SU-DHL-6 (cell line): ENCODE measurements around the gene APCDD1.

ENCODE experiments used
- H2AFZ ChIP-seq: fragments of 200-600 bp; sonication (generic); 2 replicates; pipeline ENCODE4 v1.6.1; 2014; ENCODE audit warnings: low read depth, mild to moderate bottlenecking, moderate library complexity, mixed read lengths, antibody characterized with exemption, low read length; ENCODE audit not compliant: severe bottlenecking
- H3F3A ChIP-seq: fragments of 200-600 bp; shearing (Covaris generic); 2 replicates; pipeline ENCODE4 v1.6.0; 2016; ENCODE audit warnings: antibody characterized with exemption, mild to moderate bottlenecking; ENCODE audit not compliant: insufficient read depth
- H3K27ac ChIP-seq: fragments of 200-600 bp; sonication (generic); 2 replicates; pipeline ENCODE4 v1.5.1; 2016; ENCODE audit warnings: low read depth, mild to moderate bottlenecking, low read length, moderate library complexity, mixed read lengths
- H3K27me3 ChIP-seq: fragments of 200-600 bp; sonication (generic), shearing (Covaris generic); 2 replicates; pipeline ENCODE4 v1.6.0; 2014; ENCODE audit warnings: mild to moderate bottlenecking, low read length
- H3K36me3 ChIP-seq: fragments of 200-600 bp; sonication (generic); 2 replicates; pipeline ENCODE4 v1.6.1; 2014; ENCODE audit warnings: mild to moderate bottlenecking, low read length, mixed read lengths
- H3K4me2 ChIP-seq: fragments of 300-600, 200-600 bp; shearing (Covaris generic), sonication (generic); 2 replicates; pipeline ENCODE4 v1.6.0; 2014; ENCODE audit warnings: low read length, low read depth, mild to moderate bottlenecking; ENCODE audit not compliant: poor library complexity, severe bottlenecking
- H3K4me3 ChIP-seq: fragments of 200-600 bp; sonication (generic); 2 replicates; pipeline ENCODE4 v1.5.1; 2014; ENCODE audit warnings: antibody characterized with exemption, low read length, mild to moderate bottlenecking, mixed read lengths; ENCODE audit not compliant: insufficient read depth, poor library complexity, severe bottlenecking
- H3K79me2 ChIP-seq: fragments of 200-600 bp; sonication (generic); 2 replicates; pipeline ENCODE4 v1.6.1; 2014; ENCODE audit warnings: mild to moderate bottlenecking, low read length, moderate library complexity; ENCODE audit not compliant: insufficient read depth
- H3K9ac ChIP-seq: fragments of 200-600 bp; sonication (generic); 2 replicates; pipeline ENCODE4 v1.7.0; 2014; ENCODE audit warnings: mild to moderate bottlenecking, low read length
- H3K9me2 ChIP-seq: fragments of 200-600 bp; sonication (generic); replicated peaks from 2 replicates; pipeline ENCODE4 v1.6.1; 2014; ENCODE audit warnings: low read length; ENCODE audit not compliant: insufficient read depth
- H3K9me3 ChIP-seq: fragments of 200-600 bp; sonication (generic); 2 replicates; pipeline ENCODE4 v1.6.1; 2014; ENCODE audit warnings: low read length, mixed read lengths; ENCODE audit not compliant: insufficient read depth
- H4K20me1 ChIP-seq: fragments of 200-600 bp; sonication (generic); 2 replicates; pipeline ENCODE4 v1.6.1; 2014; ENCODE audit warnings: low read depth, mild to moderate bottlenecking, antibody characterized with exemption, low read length, moderate library complexity, mixed read lengths
- EZH2phosphoT487 ChIP-seq: fragments of 200-600 bp; sonication (generic), shearing (Covaris generic); conservative IDR thresholded peaks from 2 replicates; pipeline ENCODE4 v1.6.1; 2018; ENCODE audit warnings: mild to moderate bottlenecking, antibody characterized with exemption, low read length, moderate library complexity, mixed read lengths
- TF ChIP-seq, protein P1 (sequence below): fragments of 200-600 bp; sonication (generic); IDR thresholded peaks from one replicate; pipeline ENCODE4 v1.5.1; 2017; ENCODE audit warnings: antibody characterized with exemption, mild to moderate bottlenecking, low read length, moderate library complexity; ENCODE audit not compliant: insufficient read depth, poor library complexity, severe bottlenecking

Gene APCDD1

DNA sequence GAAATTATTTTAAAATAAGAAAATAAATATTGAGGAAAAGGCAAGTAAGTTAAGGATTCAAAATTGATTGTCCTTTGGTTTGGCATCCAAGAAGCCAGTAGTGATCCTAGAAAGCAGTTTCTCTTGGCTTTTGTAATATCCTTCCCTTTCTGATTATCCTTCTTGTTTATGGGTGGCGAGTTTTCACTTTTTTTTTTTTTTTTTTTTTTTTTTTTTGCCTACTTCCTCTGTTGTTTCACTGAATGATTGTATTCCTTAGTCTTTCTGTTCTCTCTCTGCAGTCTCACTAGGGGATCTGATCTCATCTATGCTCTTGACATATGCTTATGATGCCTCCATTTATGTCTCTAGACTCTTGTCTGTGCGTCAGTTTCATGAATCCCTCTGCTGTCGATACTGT is 75.6 kb downstream of the APCDD1 start:
- H3K9ac ChIP-seq = no peak overlapping the region
- no peak overlapping the region for H3K4me3 ChIP-seq

DNA sequence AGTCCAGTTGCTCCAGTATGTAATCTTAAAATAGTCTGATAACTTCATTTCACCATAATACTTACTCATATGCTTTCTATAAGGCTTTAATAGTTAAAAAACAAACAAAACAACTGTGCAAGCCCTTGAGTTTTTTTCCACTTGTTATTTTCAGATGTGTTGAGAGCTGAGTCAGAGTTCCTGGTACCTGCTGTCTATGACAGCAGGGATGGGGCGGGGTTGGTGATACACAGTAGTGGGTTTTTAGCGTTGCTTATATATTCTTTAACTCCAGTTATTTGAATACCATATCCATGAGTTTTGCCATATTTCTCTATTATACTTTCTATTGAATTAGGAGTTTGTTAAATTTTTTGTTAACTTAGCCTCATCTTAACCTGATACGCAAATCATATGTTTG is 76.4 kb downstream of the APCDD1 start:
- Histone ChIP-seq H3K9me3 (no peaks in the 10 kb centered on the region), H3F3A (0 out of 2 replicates have a peak, but pooled peaks cover 4% of the 10 kb centered on the region), H3K79me2 (peaks cover 86% of the 10 kb centered on the region), H4K20me1 (0 out of 2 replicates have a peak, but pooled peaks cover 10% of the 10 kb centered on the region), H3K27ac (no peak overlapping the region), H2AFZ (no peak overlapping the region), H3K27me3 (no peaks in the 10 kb centered on the region), H3K9me2 (no peaks in the 10 kb centered on the region), H3K4me3 (no peak overlapping the region), H3K36me3 (peaks cover 17% of the 10 kb centered on the region; the same call in 1 of the 2 replicates), H3K9ac (no peak overlapping the region), H3K4me2 (no peak overlapping the region)
- TF ChIP-seq EZH2phosphoT487 = no peak
- TF ChIP-seq, protein P1, sequence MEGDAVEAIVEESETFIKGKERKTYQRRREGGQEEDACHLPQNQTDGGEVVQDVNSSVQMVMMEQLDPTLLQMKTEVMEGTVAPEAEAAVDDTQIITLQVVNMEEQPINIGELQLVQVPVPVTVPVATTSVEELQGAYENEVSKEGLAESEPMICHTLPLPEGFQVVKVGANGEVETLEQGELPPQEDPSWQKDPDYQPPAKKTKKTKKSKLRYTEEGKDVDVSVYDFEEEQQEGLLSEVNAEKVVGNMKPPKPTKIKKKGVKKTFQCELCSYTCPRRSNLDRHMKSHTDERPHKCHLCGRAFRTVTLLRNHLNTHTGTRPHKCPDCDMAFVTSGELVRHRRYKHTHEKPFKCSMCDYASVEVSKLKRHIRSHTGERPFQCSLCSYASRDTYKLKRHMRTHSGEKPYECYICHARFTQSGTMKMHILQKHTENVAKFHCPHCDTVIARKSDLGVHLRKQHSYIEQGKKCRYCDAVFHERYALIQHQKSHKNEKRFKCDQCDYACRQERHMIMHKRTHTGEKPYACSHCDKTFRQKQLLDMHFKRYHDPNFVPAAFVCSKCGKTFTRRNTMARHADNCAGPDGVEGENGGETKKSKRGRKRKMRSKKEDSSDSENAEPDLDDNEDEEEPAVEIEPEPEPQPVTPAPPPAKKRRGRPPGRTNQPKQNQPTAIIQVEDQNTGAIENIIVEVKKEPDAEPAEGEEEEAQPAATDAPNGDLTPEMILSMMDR = no peak

More for the DNA sequence above, 75.6 kb downstream of the APCDD1 start:
- Histone ChIP-seq H4K20me1 (0 out of 2 replicates have a peak, but pooled peaks cover 10% of the 10 kb centered on the region), H3K4me2 (no peak overlapping the region), H3K9me3 (no peaks in the 10 kb centered on the region), H3K9me2 (no peaks in the 10 kb centered on the region), H3K27ac (no peak overlapping the region), H2AFZ (no peak overlapping the region), H3K27me3 (no peaks in the 10 kb centered on the region), H3F3A (0 out of 2 replicates have a peak, but pooled peaks cover 4% of the 10 kb centered on the region), H3K36me3 (peaks cover 17% of the 10 kb centered on the region; the same call in 1 of the 2 replicates), H3K79me2 (peaks cover 83% of the 10 kb centered on the region)
- TF ChIP-seq, protein P1 = no peak
- TF ChIP-seq EZH2phosphoT487 = no peak

GRCh38 chr18:10533111-10533510 is 78.7 kb downstream of the APCDD1 start:
- Histone ChIP-seq H3K4me2 (no peak overlapping the region), H3K27ac (no peak overlapping the region), H3K9me3 (no peaks in the 10 kb centered on the region), H3K4me3 (no peak overlapping the region), H3K36me3 (peaks cover 17% of the 10 kb centered on the region; the same call in 1 of the 2 replicates), H3F3A (0 out of 2 replicates have a peak, but pooled peaks cover 4% of the 10 kb centered on the region), H3K27me3 (no peaks in the 10 kb centered on the region), H3K9me2 (no peaks in the 10 kb centered on the region), H3K9ac (no peak overlapping the region), H3K79me2 (peaks cover 66% of the 10 kb centered on the region), H4K20me1 (peaks cover 10% of the 10 kb centered on the region; the same call in 1 of the 2 replicates), H2AFZ (no peak overlapping the region)
- TF ChIP-seq, protein P1 = no peak
- no peak for TF ChIP-seq EZH2phosphoT487
